Hepatocyte (in vitro differentiated cells): Measurements from ENCODE around the gene EXOSC2.

Experiments
- EZH2phosphoT487 ChIP-seq: fragments of 200-600 bp; sonication (generic); IDR thresholded peaks from one replicate; pipeline ENCODE4 v1.6.1; 2018; ENCODE audit warnings: antibody characterized with exemption, mild to moderate bottlenecking, low read depth, moderate library complexity; ENCODE audit not compliant: unreplicated experiment, severe bottlenecking
- TF ChIP-seq, protein P1 (sequence below): fragments of 200-600 bp; sonication (generic); IDR thresholded peaks from 2 replicates; pipeline ENCODE4 v1.5.1; 2016; ENCODE audit warnings: antibody characterized with exemption, mild to moderate bottlenecking; ENCODE audit not compliant: poor library complexity

DNA sequence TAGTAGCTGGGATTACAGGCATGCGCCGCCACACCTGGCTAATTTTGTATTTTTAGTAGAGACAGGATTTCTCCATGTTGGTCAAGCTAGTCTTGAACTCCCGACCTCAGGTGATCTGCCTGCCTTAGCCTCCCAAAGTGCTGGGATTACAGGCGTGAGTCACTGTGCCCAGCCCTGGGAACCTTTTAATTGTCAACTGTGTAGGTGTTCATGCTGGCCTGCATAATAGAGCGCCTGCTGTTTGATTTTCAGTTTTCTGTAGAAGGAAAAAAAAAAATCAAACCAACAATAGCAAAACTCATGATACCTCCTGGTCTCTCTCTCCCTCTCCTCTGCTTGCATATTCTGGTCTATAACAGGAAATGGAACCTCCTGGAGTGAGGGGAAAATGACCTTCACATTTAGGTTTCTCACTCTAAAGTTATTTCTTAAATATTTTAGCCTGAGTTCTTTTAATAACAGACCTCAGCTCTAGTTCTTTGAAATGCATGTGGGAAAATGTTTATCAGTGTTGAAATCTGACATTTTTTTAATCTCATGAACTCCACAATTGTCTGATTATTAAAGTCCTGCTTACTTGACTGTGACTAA, 51.7 kb downstream of the EXOSC2 start:
- TF ChIP-seq, protein P1, sequence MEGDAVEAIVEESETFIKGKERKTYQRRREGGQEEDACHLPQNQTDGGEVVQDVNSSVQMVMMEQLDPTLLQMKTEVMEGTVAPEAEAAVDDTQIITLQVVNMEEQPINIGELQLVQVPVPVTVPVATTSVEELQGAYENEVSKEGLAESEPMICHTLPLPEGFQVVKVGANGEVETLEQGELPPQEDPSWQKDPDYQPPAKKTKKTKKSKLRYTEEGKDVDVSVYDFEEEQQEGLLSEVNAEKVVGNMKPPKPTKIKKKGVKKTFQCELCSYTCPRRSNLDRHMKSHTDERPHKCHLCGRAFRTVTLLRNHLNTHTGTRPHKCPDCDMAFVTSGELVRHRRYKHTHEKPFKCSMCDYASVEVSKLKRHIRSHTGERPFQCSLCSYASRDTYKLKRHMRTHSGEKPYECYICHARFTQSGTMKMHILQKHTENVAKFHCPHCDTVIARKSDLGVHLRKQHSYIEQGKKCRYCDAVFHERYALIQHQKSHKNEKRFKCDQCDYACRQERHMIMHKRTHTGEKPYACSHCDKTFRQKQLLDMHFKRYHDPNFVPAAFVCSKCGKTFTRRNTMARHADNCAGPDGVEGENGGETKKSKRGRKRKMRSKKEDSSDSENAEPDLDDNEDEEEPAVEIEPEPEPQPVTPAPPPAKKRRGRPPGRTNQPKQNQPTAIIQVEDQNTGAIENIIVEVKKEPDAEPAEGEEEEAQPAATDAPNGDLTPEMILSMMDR: no peak
- TF ChIP-seq EZH2phosphoT487: no peak
